IMR-90 (cell line): ENCODE data around the gene RAP1GAP2.

ENCODE experiments used
- BHLHE40 ChIP-seq: fragments of 150-350 bp; IDR thresholded peaks from 2 replicates; pipeline ENCODE4 v1.6.1; 2016; ENCODE audit warnings: mild to moderate bottlenecking, low read depth, low read length
- CHD1 ChIP-seq: IDR thresholded peaks from 2 replicates; pipeline ENCODE4 v1.6.1; 2012; ENCODE audit warnings: low read depth, low read length, improper control_type of control experiment
- CTCF ChIP-seq: conservative IDR thresholded peaks from 2 replicates; pipeline ENCODE4 v1.5.1; 2012; ENCODE audit warnings: mild to moderate bottlenecking, low read depth, low read length, improper control_type of control experiment
- MAZ ChIP-seq: IDR thresholded peaks from 2 replicates; pipeline ENCODE4 v1.6.1; 2012; ENCODE audit warnings: low read depth, mild to moderate bottlenecking, low read length, improper control_type of control experiment, moderate library complexity, borderline replicate concordance
- MXI1 ChIP-seq: IDR thresholded peaks from 2 replicates; pipeline ENCODE4 v1.6.1; 2012; ENCODE audit warnings: low read depth, mild to moderate bottlenecking, low read length, moderate library complexity, borderline replicate concordance
- NFE2L2 ChIP-seq: fragments of 150-350 bp; IDR thresholded peaks from 2 replicates; pipeline ENCODE4 v1.6.1; 2016; ENCODE audit warnings: low read depth, mild to moderate bottlenecking, low read length
- POLR2A ChIP-seq: IDR thresholded peaks from 2 replicates; pipeline ENCODE4 v1.6.1; 2012; ENCODE audit warnings: mild to moderate bottlenecking, low read depth, low read length
- RFX5 ChIP-seq: IDR thresholded peaks from 2 replicates; pipeline ENCODE4 v1.8.0; 2012; ENCODE audit warnings: low read depth, mild to moderate bottlenecking, low read length, moderate library complexity
- SMC3 ChIP-seq: fragments of 150-350 bp; IDR thresholded peaks from 2 replicates; pipeline ENCODE4 v1.6.1; 2016; ENCODE audit warnings: low read depth, mild to moderate bottlenecking, antibody characterized with exemption, low read length, moderate library complexity
- USF2 ChIP-seq: fragments of 150-350 bp; IDR thresholded peaks from 2 replicates; pipeline ENCODE4 v1.6.1; 2017; ENCODE audit warnings: mild to moderate bottlenecking, antibody characterized with exemption, low read length, low read depth

DNA sequence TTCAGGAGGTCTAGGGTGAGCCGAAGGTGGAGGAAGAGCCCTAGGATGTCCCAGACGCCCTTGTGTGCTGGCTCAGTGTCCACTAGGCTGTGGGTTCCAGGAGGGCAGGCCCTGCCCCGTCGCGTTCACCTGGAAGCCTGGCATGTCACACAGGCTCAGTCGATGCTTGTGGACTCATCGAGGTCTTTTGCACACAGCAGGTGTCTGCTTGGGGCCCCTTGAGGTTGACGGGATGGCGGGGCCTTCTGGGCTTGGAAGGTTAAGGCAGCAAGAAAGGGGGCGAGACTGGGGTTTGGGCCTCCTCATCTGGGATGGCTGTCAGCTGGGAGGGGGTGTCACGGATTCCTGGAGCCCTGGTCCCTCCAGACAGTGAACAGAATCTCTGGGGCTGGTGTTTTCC lies 1.9 kb downstream of the RAP1GAP2 start:
- no peak for TF ChIP-seq CTCF
- no peak for TF ChIP-seq POLR2A
- no peak for TF ChIP-seq RFX5
- no peak for TF ChIP-seq BHLHE40
- TF ChIP-seq MXI1 = no peak
- TF ChIP-seq USF2 = no peak
- no peak for TF ChIP-seq CHD1
- TF ChIP-seq NFE2L2 = no peak
- no peak for TF ChIP-seq MAZ
- no peak for TF ChIP-seq SMC3
